Stimulated activated CD4-positive, alpha-beta T cell treated with anti-CD3 and anti-CD28 coated beads, Interleukin-4, amount 100 ng/mL, for 48 hours (primary cell): ENCODE data around the gene RHOU.

Experiments
- DNase-seq, 2 donors: peaks; one replicate each; pipeline ENCODE4 v3.0.0-alpha.2; 2020; ENCODE audit warnings: low read depth in 2 of 2

RHOU gene

DNA sequence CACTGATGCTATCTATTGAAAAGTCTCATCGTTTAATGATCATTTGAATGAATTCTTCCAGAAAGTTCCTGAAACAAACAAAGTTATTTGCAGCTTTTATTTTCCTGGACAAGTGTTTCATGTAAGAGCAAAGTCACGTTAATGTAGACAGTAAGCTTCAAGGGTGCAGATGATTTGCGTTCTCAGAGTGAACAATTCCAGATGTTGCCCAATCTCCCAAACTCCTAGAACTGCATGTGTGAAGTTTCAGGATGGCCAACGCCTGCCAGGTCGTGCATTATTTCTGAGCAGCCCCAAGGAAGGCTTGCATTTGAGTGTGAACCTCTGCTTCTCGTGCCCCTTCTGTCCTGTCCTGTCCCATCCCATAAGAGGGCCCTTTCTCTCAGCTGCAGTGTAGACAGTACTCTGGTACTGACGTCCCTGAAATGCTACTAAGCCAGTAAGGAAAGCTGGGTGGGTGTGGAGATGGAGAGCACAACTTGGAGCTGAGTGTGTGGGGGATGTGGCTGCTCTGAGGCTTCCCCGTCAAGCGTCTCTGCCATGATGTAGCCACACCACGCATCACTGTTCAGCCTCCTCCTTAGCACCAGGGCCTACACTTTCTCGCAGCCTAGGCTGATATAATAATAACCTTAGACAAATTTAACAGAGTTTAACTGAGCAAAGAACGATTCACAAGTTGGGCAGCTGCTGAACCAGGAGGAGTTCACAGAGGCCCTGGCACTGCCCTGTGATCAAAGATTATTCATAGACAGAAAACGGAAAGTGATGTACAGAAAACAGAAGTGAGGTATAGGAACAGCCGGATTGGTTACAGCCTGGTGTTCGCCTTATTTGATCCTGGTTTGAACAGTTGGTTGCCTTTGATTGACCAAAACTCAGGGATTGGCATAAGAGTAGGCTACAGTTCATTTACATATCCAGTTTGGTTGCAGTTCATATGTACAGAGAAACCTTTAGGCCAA, 50.4 kb downstream of the RHOU start:
- no peak for DNase-seq

DNA sequence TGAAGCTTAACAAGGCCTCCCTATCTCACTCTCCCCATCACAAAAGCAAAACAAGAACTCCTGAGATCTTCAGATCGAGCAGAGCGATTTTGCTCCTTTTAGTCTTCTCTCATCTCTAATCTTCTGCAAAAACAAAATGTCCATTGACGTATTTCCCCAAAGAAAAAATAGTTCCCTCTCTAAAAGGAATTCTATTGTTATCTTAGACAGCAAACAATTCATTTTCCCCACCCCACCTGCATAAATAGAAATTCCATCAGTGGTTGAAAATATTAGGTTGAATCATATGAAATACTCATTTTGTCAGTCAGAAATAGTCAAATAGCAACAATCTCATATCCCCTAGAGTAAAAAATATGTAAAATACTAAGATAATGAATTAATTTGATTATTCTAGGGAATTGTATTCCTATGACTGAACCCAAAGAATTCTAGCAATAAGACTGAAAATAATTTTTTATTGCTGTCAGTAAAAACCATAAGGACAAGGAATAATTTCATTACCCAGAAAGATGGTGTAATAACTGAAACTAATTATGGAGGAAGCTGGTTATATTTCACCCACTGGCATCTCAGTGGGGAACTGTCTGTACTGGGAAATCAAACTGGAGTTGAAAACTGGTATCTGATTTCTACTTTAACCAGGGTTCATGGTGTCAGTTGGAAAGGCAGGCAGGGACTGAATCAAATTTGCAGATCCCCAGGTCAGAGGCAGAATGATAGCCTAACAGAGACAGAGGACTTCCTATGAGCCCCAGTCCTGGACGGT, 51.3 kb downstream of the RHOU start:
- no peak for DNase-seq

DNA sequence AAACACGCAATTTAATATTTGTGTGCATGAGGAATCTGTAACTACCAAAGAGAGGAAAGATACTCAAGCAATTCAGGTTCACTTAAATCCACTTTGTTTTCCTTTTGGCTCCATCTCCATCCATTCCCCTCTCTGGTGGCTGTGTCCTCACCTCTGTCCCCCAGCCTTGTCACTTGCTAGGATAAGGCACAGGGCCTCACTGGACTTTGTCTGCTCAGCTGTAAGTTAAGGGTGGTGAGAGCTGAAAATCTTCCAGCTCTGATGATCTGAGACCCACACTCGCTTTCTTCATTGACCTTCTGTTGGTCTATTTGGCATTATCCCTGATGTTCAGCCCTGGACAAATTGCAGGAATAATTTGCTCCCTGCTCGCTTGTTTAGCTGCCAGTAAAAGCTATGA, 56.5 kb downstream of the RHOU start:
- DNase-seq = no peak

DNA sequence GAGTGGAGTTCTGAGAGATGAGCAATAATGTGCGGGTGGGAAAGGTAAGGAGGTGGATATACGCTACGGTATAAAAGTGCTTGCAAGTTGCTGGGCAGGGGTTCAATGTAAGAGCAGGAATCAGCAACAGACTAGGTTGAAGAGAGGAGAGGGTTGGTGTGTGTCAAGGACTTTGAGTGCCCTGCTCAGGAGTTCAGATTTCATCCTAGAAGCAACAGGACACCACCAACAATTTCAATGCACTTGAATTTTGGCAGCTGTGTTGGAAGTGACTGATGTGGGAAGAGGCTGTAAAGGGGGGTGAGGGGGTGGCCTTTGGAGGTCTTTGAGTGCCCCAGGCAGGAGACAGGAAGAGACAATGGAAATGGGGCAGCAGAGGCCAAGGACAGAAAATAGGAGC, 57.3 kb downstream of the RHOU start:
- no peak for DNase-seq

DNA sequence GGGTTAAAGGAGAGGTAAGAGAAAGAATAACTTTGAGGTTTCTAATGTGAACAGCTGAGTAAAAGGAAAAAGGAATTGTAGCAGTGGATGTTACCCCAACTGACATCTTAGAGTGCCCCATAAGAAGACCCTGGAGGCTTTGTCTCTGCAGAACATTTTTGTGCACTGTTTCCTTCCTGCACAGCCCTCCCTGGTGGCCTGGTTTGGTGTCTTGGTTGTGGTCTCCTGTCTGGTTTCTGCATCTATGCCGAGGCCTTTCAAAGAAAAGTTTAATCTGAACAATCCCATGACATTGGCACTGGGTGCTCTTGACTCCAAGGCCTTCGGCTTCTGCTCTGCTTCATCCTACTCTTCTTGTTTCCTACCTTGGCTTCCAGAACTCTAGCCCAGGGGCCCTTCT, 57.8 kb downstream of the RHOU start:
- DNase-seq = no peak

DNA sequence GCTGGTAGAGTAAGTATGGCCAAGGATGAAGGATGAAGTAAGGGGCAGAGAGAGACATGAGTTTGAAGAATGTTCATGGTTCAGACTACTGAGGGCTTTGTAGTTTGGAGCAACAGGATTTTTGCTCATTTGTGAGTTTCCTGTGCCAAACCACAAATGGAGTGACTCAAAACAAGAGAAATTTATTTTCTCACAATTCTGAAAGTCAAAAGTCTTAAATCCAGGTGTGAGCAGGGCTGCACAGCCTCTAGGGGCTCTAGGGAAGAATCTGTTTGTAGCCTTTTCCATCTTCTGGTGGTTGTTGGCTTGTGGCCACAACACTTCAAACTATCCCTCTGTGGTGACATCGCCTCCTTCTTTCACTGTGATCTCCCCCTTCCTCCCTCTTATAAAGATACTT, 58.9 kb downstream of the RHOU start:
- no peak for DNase-seq

DNA sequence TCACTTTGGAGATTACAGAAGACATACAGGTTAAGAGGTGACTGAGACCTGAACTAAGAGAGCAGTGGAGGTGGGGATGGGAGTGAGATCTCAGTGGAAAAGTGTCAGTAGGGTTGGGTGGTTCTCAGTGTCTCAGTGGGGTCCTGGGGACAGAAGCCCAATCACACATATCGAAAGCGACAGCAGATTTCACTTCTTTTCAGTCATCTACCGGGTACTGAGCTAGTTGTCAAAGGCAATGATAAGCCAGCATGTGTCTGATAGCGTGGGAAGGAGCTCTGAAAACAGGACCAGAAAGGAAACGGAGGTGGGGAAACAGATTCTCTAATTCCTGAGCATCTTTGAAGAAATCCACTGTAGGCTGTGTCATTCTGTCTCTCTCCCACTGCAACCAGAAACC, 59.5 kb downstream of the RHOU start:
- peak in 1 of 2 donors; percentile 44 for DNase-seq

DNA sequence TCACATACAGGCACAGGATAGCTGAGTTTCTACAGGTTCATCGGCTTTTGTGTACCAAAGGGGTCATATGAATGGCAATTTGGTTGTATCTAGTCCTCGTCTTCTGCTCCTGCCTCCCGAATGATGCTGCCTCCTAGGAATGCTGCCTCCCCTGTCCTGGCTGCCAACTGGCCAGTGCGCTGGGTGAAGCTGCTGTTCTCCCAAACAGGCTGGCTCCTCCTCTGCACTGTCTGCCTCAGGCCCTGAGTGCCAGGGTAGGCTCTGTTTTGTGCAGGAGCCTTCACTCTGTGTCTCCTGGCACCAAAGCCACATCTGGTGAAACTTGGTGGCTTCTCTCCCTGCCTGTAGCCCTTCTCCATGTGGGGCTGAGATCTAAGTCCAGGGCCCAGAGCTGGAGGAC, 60.3 kb downstream of the RHOU start:
- no peak for DNase-seq
